Mesenchymal stem cell (in vitro differentiated cells and primary cell): Measurements from ENCODE around the gene HS6ST2.
A peak's percentile ranks its signal among the peaks of the same experiment; 100 is the strongest.
"Not testable (repeated sequence)": the region's sequence is repeated elsewhere in the genome, so short reads cannot be mapped to it uniquely, and the experiment has no call there.

ENCODE experiments used
- DNase-seq: peaks from one replicate; pipeline ENCODE4 v3.0.0-alpha.2; 2013
- H2AFZ ChIP-seq: one replicate; pipeline ENCODE4 v1.6.1; 2013; ENCODE audit warnings: low read depth, mild to moderate bottlenecking, control low read depth, inconsistent platforms, low read length, moderate library complexity
- H2AK5ac ChIP-seq: 2 replicates; pipeline ENCODE4 v1.6.1; 2013; ENCODE audit warnings: low read length, moderate library complexity, mild to moderate bottlenecking, inconsistent platforms; ENCODE audit not compliant: severe bottlenecking
- H2BK120ac ChIP-seq: one replicate; pipeline ENCODE4 v1.6.1; 2013; ENCODE audit warnings: low read depth, mild to moderate bottlenecking, inconsistent platforms, low read length, moderate library complexity
- H2BK12ac ChIP-seq, 2 experiments: one replicate each; pipeline ENCODE4 v1.6.1; 2013; ENCODE audit warnings: inconsistent platforms in 2 of 2, low read length in 2 of 2, mild to moderate bottlenecking in 2 of 2, moderate library complexity in 2 of 2, control low read depth in 1 of 2
- H2BK15ac ChIP-seq: one replicate; pipeline ENCODE4 v1.6.1; 2013; ENCODE audit warnings: mild to moderate bottlenecking, low read depth, inconsistent platforms; ENCODE audit not compliant: poor library complexity, severe bottlenecking
- H2BK5ac ChIP-seq: 2 replicates; pipeline ENCODE4 v1.6.1; 2013; ENCODE audit warnings: low read depth, mild to moderate bottlenecking, low read length, control low read depth, inconsistent platforms; ENCODE audit not compliant: poor library complexity, severe bottlenecking
- H3K14ac ChIP-seq, 2 experiments: one replicate each; pipeline ENCODE4 v1.6.1; 2013; ENCODE audit warnings: inconsistent platforms in 2 of 2, low read length in 2 of 2, control low read depth in 1 of 2, mild to moderate bottlenecking in 1 of 2, moderate library complexity in 1 of 2
- H3K18ac ChIP-seq, 2 experiments: one replicate each; pipeline ENCODE4 v1.6.1; 2013; ENCODE audit warnings: inconsistent platforms in 2 of 2, low read length in 2 of 2, control low read depth in 1 of 2, low read depth in 1 of 2, mild to moderate bottlenecking in 1 of 2
- H3K23ac ChIP-seq, 2 experiments: one replicate each; pipeline ENCODE4 v1.6.1; 2013; ENCODE audit warnings: inconsistent platforms in 2 of 2, low read length in 2 of 2, mild to moderate bottlenecking in 2 of 2, moderate library complexity in 2 of 2, control low read depth in 1 of 2
- H3K27ac ChIP-seq: 2 replicates; pipeline ENCODE4 v1.5.1; 2013; ENCODE audit warnings: mild to moderate bottlenecking, moderate library complexity, low read length, control low read depth, inconsistent platforms; ENCODE audit not compliant: poor library complexity, severe bottlenecking
- H3K27me3 ChIP-seq, 2 experiments: 2 replicates each; pipeline versions ENCODE4 v1.6.1 to v1.7.0; 2013; ENCODE audit warnings: low read length in 2 of 2, mild to moderate bottlenecking in 2 of 2, moderate library complexity in 2 of 2, control low read depth in 1 of 2, inconsistent platforms in 1 of 2; ENCODE audit not compliant: control insufficient read depth in 1 of 2, insufficient read depth in 1 of 2
- H3K36me3 ChIP-seq, 2 experiments: 2 replicates each; pipeline versions ENCODE4 v1.6.1 to v1.7.0; 2013; ENCODE audit warnings: low read length in 2 of 2, control low read depth in 1 of 2, inconsistent platforms in 1 of 2, low read depth in 1 of 2, mild to moderate bottlenecking in 1 of 2; ENCODE audit not compliant: insufficient read depth in 2 of 2, control insufficient read depth in 1 of 2
- H3K4ac ChIP-seq, 2 experiments: one replicate each; pipeline ENCODE4 v1.6.1; 2013; ENCODE audit warnings: inconsistent platforms in 2 of 2, low read length in 2 of 2, mild to moderate bottlenecking in 2 of 2, moderate library complexity in 2 of 2, control low read depth in 1 of 2, low read depth in 1 of 2
- H3K4me1 ChIP-seq: 2 replicates; pipeline ENCODE4 v1.6.1; 2013; ENCODE audit warnings: low read depth, low read length, control low read depth; ENCODE audit not compliant: control insufficient read depth, insufficient read depth
- H3K4me2 ChIP-seq: 2 replicates; pipeline ENCODE4 v1.6.1; 2013; ENCODE audit warnings: low read length, mild to moderate bottlenecking, inconsistent platforms; ENCODE audit not compliant: poor library complexity, severe bottlenecking
- H3K4me3 ChIP-seq, 2 experiments: 2 replicates each; pipeline versions ENCODE4 v1.5.1 to v1.7.0; 2013; ENCODE audit warnings: low read length in 2 of 2, mild to moderate bottlenecking in 2 of 2, control low read depth in 1 of 2, low read depth in 1 of 2; ENCODE audit not compliant: insufficient read depth in 1 of 2
- H3K79me1 ChIP-seq: replicated peaks from 2 replicates; pipeline ENCODE4 v1.6.1; 2013; ENCODE audit warnings: mild to moderate bottlenecking, control low read depth, low read length, inconsistent platforms; ENCODE audit not compliant: poor library complexity, severe bottlenecking
- H3K9ac ChIP-seq: 2 replicates; pipeline ENCODE4 v1.7.0; 2013; ENCODE audit warnings: mild to moderate bottlenecking, low read length, moderate library complexity
- H3K9me3 ChIP-seq: 2 replicates; pipeline ENCODE4 v1.7.0; 2013; ENCODE audit warnings: mild to moderate bottlenecking, low read length; ENCODE audit not compliant: control insufficient read depth
- H4K8ac ChIP-seq: one replicate; pipeline ENCODE4 v1.6.1; 2013; ENCODE audit warnings: inconsistent platforms, mild to moderate bottlenecking, low read length, moderate library complexity
- H4K91ac ChIP-seq: one replicate; pipeline ENCODE4 v1.6.1; 2013; ENCODE audit warnings: mild to moderate bottlenecking, low read length, inconsistent platforms
- WGBS: methylation state at CpG from one replicate; pipeline ENCODE4 v1.1.7; 2013; ENCODE audit warnings: mixed read lengths; 5-methylcytosine and 5-hydroxymethylcytosine counted together

HS6ST2 gene

DNA sequence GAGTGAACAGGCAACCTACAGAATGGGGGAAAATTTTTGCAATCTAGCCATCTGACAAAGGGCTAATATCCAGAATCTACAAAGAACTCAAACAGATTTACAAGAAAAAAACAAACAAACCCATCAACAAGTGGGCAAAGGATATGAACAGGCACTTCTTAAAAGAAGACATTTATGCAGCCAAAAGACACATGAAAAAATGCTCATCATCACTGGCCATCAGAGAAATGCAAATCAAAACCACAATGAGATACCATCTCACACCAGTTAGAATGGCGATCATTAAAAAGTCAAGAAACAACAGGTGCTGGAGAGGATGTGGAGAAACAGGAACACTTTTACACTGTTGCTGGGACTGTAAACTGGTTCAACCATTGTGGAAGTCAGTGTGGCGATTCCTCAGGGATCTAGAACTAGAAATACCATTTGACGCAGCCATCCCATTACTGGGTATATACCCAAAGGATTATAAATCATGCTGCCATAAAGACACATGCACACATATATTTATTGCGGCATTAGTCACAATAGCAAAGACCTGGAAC is 13.3 kb downstream of the HS6ST2 start:
- H3K9ac ChIP-seq, H2BK120ac ChIP-seq, H3K27ac ChIP-seq, H4K91ac ChIP-seq, H2BK15ac ChIP-seq, H3K4me3 ChIP-seq, H3K4me2 ChIP-seq, H2BK12ac ChIP-seq, DNase-seq, H3K36me3 ChIP-seq, H3K4ac ChIP-seq, H4K8ac ChIP-seq, H3K9me3 ChIP-seq, H3K23ac ChIP-seq, H3K79me1 ChIP-seq, H2AK5ac ChIP-seq, H3K18ac ChIP-seq, H2BK5ac ChIP-seq, H3K4me1 ChIP-seq, H2AFZ ChIP-seq, H3K14ac ChIP-seq: not testable (repeated sequence)
- H3K27me3 ChIP-seq, result peaks cover 0 to 16% of the 10 kb centered on the region in 2 experiments
- no CpG with 5 or more reads among the region's 4 CpGs for WGBS

GRCh38 chrX:132940727-132941327 is 17.6 kb downstream of the HS6ST2 start:
- Histone ChIP-seq H3K23ac (no peak overlapping the region), H4K8ac (no peak overlapping the region), H3K79me1 (no peaks in the 10 kb centered on the region), H2AFZ (no peak overlapping the region), H3K9me3 (no peaks in the 10 kb centered on the region), H2BK12ac (no peak overlapping the region), H2AK5ac (no peak overlapping the region), H3K4me3 (no peak overlapping the region), H4K91ac (no peak overlapping the region), H3K4ac (no peak overlapping the region), H3K4me2 (no peak overlapping the region), H3K14ac (no peak overlapping the region), H2BK120ac (no peak overlapping the region), H3K27me3 (peaks cover 0 to 21% of the 10 kb centered on the region in 2 experiments), H3K36me3 (no peaks in the 10 kb centered on the region), H2BK15ac (no peak overlapping the region), H2BK5ac (no peak overlapping the region), H3K18ac (no peak overlapping the region), H3K9ac (no peak overlapping the region), H3K4me1 (no peaks in the 10 kb centered on the region), H3K27ac (no peak overlapping the region)
- DNase-seq, result peak; percentile 3
- 68% methylated on average over 4 of the region's 4 CpGs for WGBS

DNA sequence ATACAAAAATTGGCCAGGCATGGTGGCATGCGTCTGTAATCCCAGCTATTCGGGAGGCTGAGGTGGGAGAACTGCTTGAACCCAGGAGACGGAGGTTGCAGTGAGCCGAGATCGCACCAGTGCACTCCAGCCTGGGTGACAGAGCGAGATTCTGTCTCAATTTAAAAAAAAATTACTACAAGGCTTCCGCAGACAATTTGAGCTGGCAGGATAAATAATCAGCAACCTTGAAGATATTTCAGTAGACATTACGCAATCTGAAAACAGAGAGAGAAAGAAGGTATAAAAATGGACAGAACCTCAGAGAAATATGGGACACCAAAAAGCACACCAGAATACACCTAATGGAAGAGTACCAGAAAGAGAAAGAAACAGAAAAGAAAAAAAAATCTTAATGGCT is 25.3 kb downstream of the HS6ST2 start:
- H3K23ac ChIP-seq, result no peak overlapping the region
- H3K27ac ChIP-seq, result no peak overlapping the region
- H3K4me3 ChIP-seq, result no peak overlapping the region
- no peak overlapping the region for H2AK5ac ChIP-seq
- H3K79me1 ChIP-seq, result no peaks in the 10 kb centered on the region
- 99% methylated on average over 5 of the region's 8 CpGs for WGBS
- H2BK15ac ChIP-seq, result no peak overlapping the region
- no peak overlapping the region for H3K9ac ChIP-seq
- H3K14ac ChIP-seq, result no peak overlapping the region
- no peak overlapping the region for H3K4ac ChIP-seq
- peaks cover 0 to 20% of the 10 kb centered on the region in 2 experiments for H3K27me3 ChIP-seq
- no peak for DNase-seq
- H3K9me3 ChIP-seq, result no peaks in the 10 kb centered on the region
- no peak overlapping the region for H2BK5ac ChIP-seq
- H2BK12ac ChIP-seq, result no peak overlapping the region
- no peaks in the 10 kb centered on the region for H3K4me1 ChIP-seq
- no peaks in the 10 kb centered on the region for H3K36me3 ChIP-seq
- no peak overlapping the region for H4K8ac ChIP-seq
- H3K18ac ChIP-seq, result no peak overlapping the region
- no peak overlapping the region for H3K4me2 ChIP-seq
- no peak overlapping the region for H2AFZ ChIP-seq
- no peak overlapping the region for H2BK120ac ChIP-seq
- H4K91ac ChIP-seq, result no peak overlapping the region

DNA sequence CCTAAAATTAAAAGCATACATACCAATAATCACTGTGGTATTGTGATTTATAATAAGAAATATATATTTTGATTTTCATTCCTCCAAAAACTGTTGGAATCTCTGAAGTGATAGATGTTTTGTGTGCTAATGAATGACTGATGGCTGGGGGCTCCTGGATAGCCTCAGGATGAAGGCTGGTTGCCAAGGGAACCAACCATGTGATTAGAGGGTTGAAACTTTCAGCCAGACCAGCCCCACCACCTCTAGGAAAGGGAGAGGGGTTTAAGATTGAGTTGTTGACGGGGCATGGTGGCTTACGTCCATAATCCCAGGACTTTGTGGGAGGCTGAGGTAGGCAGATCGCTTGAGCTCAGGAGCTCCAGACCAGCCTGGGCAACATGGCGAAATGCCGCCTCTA is 34.0 kb downstream of the HS6ST2 start:
- no peak overlapping the region for H3K9ac ChIP-seq
- no peak overlapping the region for H2AFZ ChIP-seq
- H3K23ac ChIP-seq, result no peak overlapping the region
- H3K14ac ChIP-seq, result no peak overlapping the region
- H3K9me3 ChIP-seq, result no peaks in the 10 kb centered on the region
- no peak overlapping the region for H3K18ac ChIP-seq
- H3K4me1 ChIP-seq, result no peaks in the 10 kb centered on the region
- H3K36me3 ChIP-seq, result no peaks in the 10 kb centered on the region
- H3K27ac ChIP-seq, result no peak overlapping the region
- no peak overlapping the region for H3K4me2 ChIP-seq
- H3K4ac ChIP-seq, result no peak overlapping the region
- no peak overlapping the region for H4K8ac ChIP-seq
- no peak for DNase-seq
- H2AK5ac ChIP-seq, result no peak overlapping the region
- H3K4me3 ChIP-seq, result no peak overlapping the region
- no peaks in the 10 kb centered on the region for H3K79me1 ChIP-seq
- H2BK12ac ChIP-seq, result no peak overlapping the region
- no peak overlapping the region for H2BK120ac ChIP-seq
- H2BK5ac ChIP-seq, result no peak overlapping the region
- WGBS, result 96% methylated on average over 5 of the region's 5 CpGs
- no peak overlapping the region for H4K91ac ChIP-seq
- peaks cover 0 to 33% of the 10 kb centered on the region in 2 experiments for H3K27me3 ChIP-seq
- H2BK15ac ChIP-seq, result no peak overlapping the region
